H9 (cell line): Measurements from ENCODE around the gene LIMS1. TPM values are rescaled to one million over a fixed set of nuclear protein-coding genes. Genes with fewer than 3 reads are reported as not detected.

Experiments used
- DNase-seq: peaks from one replicate; pipeline ENCODE4 v3.0.0-alpha.2; 2017
- H2AFZ ChIP-seq: one replicate; pipeline ENCODE4 v1.6.1; 2013; ENCODE audit warnings: mild to moderate bottlenecking, low read length, control low read depth, moderate library complexity
- H2AK5ac ChIP-seq: 2 replicates; pipeline ENCODE4 v1.6.1; 2013; ENCODE audit warnings: low read length, control low read depth, mixed read lengths; ENCODE audit not compliant: insufficient read length
- H2BK120ac ChIP-seq: one replicate; pipeline ENCODE4 v1.6.1; 2013; ENCODE audit warnings: low read depth, mild to moderate bottlenecking, low read length, control low read depth, inconsistent platforms; ENCODE audit not compliant: poor library complexity, severe bottlenecking
- H2BK12ac ChIP-seq: 2 replicates; pipeline ENCODE4 v1.6.1; 2013; ENCODE audit warnings: low read length, control low read depth, mixed read lengths, low read depth; ENCODE audit not compliant: insufficient read length
- H2BK15ac ChIP-seq: 2 replicates; pipeline ENCODE4 v1.6.1; 2013; ENCODE audit warnings: low read depth, low read length, control low read depth
- H2BK20ac ChIP-seq: one replicate; pipeline ENCODE4 v1.6.1; 2013; ENCODE audit warnings: low read depth, mild to moderate bottlenecking, low read length, control low read depth, inconsistent platforms; ENCODE audit not compliant: poor library complexity, severe bottlenecking
- H2BK5ac ChIP-seq: 2 replicates; pipeline ENCODE4 v1.6.1; 2013; ENCODE audit warnings: low read length, control low read depth, mixed read lengths; ENCODE audit not compliant: insufficient read length
- H3K14ac ChIP-seq: 2 replicates; pipeline ENCODE4 v1.6.1; 2013; ENCODE audit warnings: low read length, control low read depth; ENCODE audit not compliant: insufficient read depth
- H3K18ac ChIP-seq: 2 replicates; pipeline ENCODE4 v1.6.1; 2013; ENCODE audit warnings: low read depth, mild to moderate bottlenecking, mixed read lengths, low read length, control low read depth; ENCODE audit not compliant: insufficient read length
- H3K23ac ChIP-seq: 2 replicates; pipeline ENCODE4 v1.6.1; 2013; ENCODE audit warnings: low read length, control low read depth, mixed read lengths, low read depth; ENCODE audit not compliant: insufficient read length
- H3K23me2 ChIP-seq: 2 replicates; pipeline ENCODE4 v1.6.1; 2013; ENCODE audit warnings: low read depth, mild to moderate bottlenecking, mixed read lengths, low read length, control low read depth; ENCODE audit not compliant: insufficient read length, poor library complexity, severe bottlenecking
- H3K27ac ChIP-seq: 2 replicates; pipeline ENCODE4 v1.5.1; 2013; ENCODE audit warnings: low read length, control low read depth, mixed read lengths, low read depth; ENCODE audit not compliant: insufficient read length
- H3K27me3 ChIP-seq: 2 replicates; pipeline ENCODE4 v1.6.1; 2013; ENCODE audit warnings: low read length, control low read depth, inconsistent platforms; ENCODE audit not compliant: insufficient read depth
- H3K4ac ChIP-seq: 2 replicates; pipeline ENCODE4 v1.6.1; 2013; ENCODE audit warnings: low read depth, mild to moderate bottlenecking, control low read depth, inconsistent platforms, low read length, moderate library complexity
- H3K4me1 ChIP-seq: 2 replicates; pipeline ENCODE4 v1.6.1; 2013; ENCODE audit warnings: low read length, control low read depth, inconsistent platforms; ENCODE audit not compliant: insufficient read depth
- H3K4me2 ChIP-seq: 2 replicates; pipeline ENCODE4 v1.6.1; 2013; ENCODE audit warnings: low read length, control low read depth, mixed read lengths; ENCODE audit not compliant: insufficient read length, insufficient read depth
- H3K56ac ChIP-seq: 2 replicates; pipeline ENCODE4 v1.6.1; 2013; ENCODE audit warnings: low read depth, mild to moderate bottlenecking, mixed read lengths, low read length, control low read depth; ENCODE audit not compliant: insufficient read length
- H3K79me1 ChIP-seq: 2 replicates; pipeline ENCODE4 v1.6.1; 2013; ENCODE audit warnings: low read depth, mild to moderate bottlenecking, moderate library complexity, low read length, control low read depth, inconsistent platforms; ENCODE audit not compliant: insufficient read depth, poor library complexity, severe bottlenecking
- H3K79me2 ChIP-seq: 2 replicates; pipeline ENCODE4 v1.6.1; 2013; ENCODE audit warnings: low read length, control low read depth, inconsistent platforms; ENCODE audit not compliant: insufficient read depth
- H3K9ac ChIP-seq: 2 replicates; pipeline ENCODE4 v1.6.1; 2013; ENCODE audit warnings: low read length, control low read depth, mixed read lengths; ENCODE audit not compliant: insufficient read length; ENCODE audit errors: extremely low read depth
- H3K9me3 ChIP-seq: one replicate; pipeline ENCODE4 v1.6.1; 2013; ENCODE audit warnings: low read depth, low read length, inconsistent platforms; ENCODE audit not compliant: control insufficient read depth
- H3T11ph ChIP-seq: one replicate; pipeline ENCODE4 v1.6.1; 2013; ENCODE audit warnings: mild to moderate bottlenecking, low read length, control low read depth, inconsistent platforms
- H4K20me1 ChIP-seq: one replicate; pipeline ENCODE4 v1.6.1; 2013; ENCODE audit not compliant: control insufficient read depth, insufficient read length, insufficient read depth
- H4K5ac ChIP-seq: 2 replicates; pipeline ENCODE4 v1.6.1; 2013; ENCODE audit warnings: low read depth, mild to moderate bottlenecking, mixed read lengths, low read length, control low read depth; ENCODE audit not compliant: insufficient read length
- H4K8ac ChIP-seq: replicated peaks from 2 replicates; pipeline ENCODE4 v1.6.1; 2013; ENCODE audit warnings: low read length, control low read depth, mixed read lengths, low read depth; ENCODE audit not compliant: insufficient read length
- H4K91ac ChIP-seq: 2 replicates; pipeline ENCODE4 v1.6.1; 2013; ENCODE audit warnings: low read depth, mild to moderate bottlenecking, moderate library complexity, mixed read lengths, low read length, control low read depth; ENCODE audit not compliant: insufficient read length
- H3K27ac Mint-ChIP-seq, 3 experiments: 2 replicates in 2 of 3; 3 replicates in 1 of 3; pipeline ENCODE4 v1.8.0; 2020 to 2021; ENCODE audit warnings: mixed read lengths in 3 of 3, mild to moderate bottlenecking in 1 of 3, moderate library complexity in 1 of 3
- H3K27me3 Mint-ChIP-seq: 2 replicates; pipeline ENCODE4 v1.8.0; 2021; ENCODE audit warnings: low read depth, mild to moderate bottlenecking, moderate library complexity, mixed read lengths
- H3K36me3 Mint-ChIP-seq, 3 experiments: 2 replicates in 2 of 3; 3 replicates in 1 of 3; pipeline ENCODE4 v1.8.0; 2020 to 2021; ENCODE audit warnings: low read depth in 3 of 3, mixed read lengths in 3 of 3; ENCODE audit not compliant: insufficient read depth in 1 of 3
- H3K4me1 Mint-ChIP-seq, 2 experiments: 2 replicates each; pipeline ENCODE4 v1.8.0; 2020; ENCODE audit warnings: mixed read lengths in 2 of 2
- H3K4me3 Mint-ChIP-seq, 2 experiments: 2 replicates in 1 of 2; 3 replicates in 1 of 2; pipeline ENCODE4 v1.8.0; 2020 to 2021; ENCODE audit warnings: mild to moderate bottlenecking in 2 of 2, mixed read lengths in 2 of 2, moderate library complexity in 1 of 2
- H3K9me3 Mint-ChIP-seq, 2 experiments: 2 replicates in 1 of 2; 3 replicates in 1 of 2; pipeline ENCODE4 v1.8.0; 2020; ENCODE audit warnings: mild to moderate bottlenecking in 2 of 2, mixed read lengths in 2 of 2, moderate library complexity in 1 of 2
- total RNA-seq: library from RNA; stranded (reverse); gene quantifications from 2 replicates; pipeline ENCODE4 v1.2.1, GENCODE V29; 2021
- TF ChIP-seq, protein P1 (sequence below): fragments of 200-600 bp; sonication (generic); conservative IDR thresholded peaks from 3 replicates; pipeline ENCODE4 v1.8.0; 2021; ENCODE audit warnings: antibody characterized with exemption, mild to moderate bottlenecking

The LIMS1 gene
- total RNA-seq, 1 experiment from 2014 or later, result 37.7 TPM

DNA sequence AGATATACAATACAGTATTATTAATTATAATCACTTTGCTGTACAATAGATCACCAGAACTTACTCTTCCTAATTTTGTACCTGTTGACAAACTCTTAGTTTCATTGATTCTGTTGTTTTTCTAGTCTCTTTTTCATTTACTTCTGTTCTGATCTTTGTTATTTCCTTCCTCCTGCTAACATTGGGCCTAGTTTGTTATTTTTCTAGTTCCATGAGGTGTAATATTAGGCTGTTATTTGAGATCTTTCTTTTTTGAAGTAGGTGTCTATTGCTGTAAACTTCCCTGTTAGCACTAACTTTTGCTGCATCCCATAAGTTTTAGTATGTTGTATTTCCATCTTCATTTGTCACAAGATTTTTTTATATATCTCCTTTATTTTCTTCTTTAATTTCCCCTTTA, 55.1 kb downstream of the LIMS1 start:
- Histone ChIP-seq H2BK20ac (no peak overlapping the region), H4K91ac (no peak overlapping the region), H3K4me2 (no peak overlapping the region), H3K79me2 (no peaks in the 10 kb centered on the region; the same call in 1 of the 2 replicates), H2BK15ac (no peak overlapping the region), H3T11ph (no peak overlapping the region), H4K5ac (no peak overlapping the region), H2BK5ac (no peak overlapping the region), H2AK5ac (no peak overlapping the region), H2AFZ (no peak overlapping the region), H3K9me3 (no peaks in the 10 kb centered on the region), H3K14ac (no peak overlapping the region), H3K79me1 (peaks cover 7% of the 10 kb centered on the region), H4K8ac (no peak overlapping the region), H2BK120ac (no peak overlapping the region), H3K56ac (no peak overlapping the region), H3K18ac (no peak overlapping the region), H3K23me2 (no peaks in the 10 kb centered on the region), H3K4me1 (peaks cover 8% of the 10 kb centered on the region; the same call in 1 of the 2 replicates), H3K9ac (no peak overlapping the region), H3K27me3 (no peaks in the 10 kb centered on the region), H3K4ac (no peak overlapping the region), H2BK12ac (no peak overlapping the region), H3K23ac (no peak overlapping the region), H3K27ac (no peak overlapping the region), H4K20me1 (no peaks in the 10 kb centered on the region)
- TF ChIP-seq, protein P1, sequence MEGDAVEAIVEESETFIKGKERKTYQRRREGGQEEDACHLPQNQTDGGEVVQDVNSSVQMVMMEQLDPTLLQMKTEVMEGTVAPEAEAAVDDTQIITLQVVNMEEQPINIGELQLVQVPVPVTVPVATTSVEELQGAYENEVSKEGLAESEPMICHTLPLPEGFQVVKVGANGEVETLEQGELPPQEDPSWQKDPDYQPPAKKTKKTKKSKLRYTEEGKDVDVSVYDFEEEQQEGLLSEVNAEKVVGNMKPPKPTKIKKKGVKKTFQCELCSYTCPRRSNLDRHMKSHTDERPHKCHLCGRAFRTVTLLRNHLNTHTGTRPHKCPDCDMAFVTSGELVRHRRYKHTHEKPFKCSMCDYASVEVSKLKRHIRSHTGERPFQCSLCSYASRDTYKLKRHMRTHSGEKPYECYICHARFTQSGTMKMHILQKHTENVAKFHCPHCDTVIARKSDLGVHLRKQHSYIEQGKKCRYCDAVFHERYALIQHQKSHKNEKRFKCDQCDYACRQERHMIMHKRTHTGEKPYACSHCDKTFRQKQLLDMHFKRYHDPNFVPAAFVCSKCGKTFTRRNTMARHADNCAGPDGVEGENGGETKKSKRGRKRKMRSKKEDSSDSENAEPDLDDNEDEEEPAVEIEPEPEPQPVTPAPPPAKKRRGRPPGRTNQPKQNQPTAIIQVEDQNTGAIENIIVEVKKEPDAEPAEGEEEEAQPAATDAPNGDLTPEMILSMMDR, result no peak
- Mint-ChIP-seq H3K27ac (peak overlapping the region in 1 of 3 experiments; percentile 7; a peak in 1 of 7 replicates), H3K36me3 (no peaks in the 10 kb centered on the region; a peak in 1 of 7 replicates), H3K9me3 (no peaks in the 10 kb centered on the region), H3K4me3 (no peak overlapping the region), H3K4me1 (peaks cover 38 to 46% of the 10 kb centered on the region in 2 experiments), H3K27me3 (no peaks in the 10 kb centered on the region; the same call in 1 of the 2 replicates)
- DNase-seq, result no peak
